ENCODE measurements around the gene NT5C2.

The NT5C2 gene

DNA sequence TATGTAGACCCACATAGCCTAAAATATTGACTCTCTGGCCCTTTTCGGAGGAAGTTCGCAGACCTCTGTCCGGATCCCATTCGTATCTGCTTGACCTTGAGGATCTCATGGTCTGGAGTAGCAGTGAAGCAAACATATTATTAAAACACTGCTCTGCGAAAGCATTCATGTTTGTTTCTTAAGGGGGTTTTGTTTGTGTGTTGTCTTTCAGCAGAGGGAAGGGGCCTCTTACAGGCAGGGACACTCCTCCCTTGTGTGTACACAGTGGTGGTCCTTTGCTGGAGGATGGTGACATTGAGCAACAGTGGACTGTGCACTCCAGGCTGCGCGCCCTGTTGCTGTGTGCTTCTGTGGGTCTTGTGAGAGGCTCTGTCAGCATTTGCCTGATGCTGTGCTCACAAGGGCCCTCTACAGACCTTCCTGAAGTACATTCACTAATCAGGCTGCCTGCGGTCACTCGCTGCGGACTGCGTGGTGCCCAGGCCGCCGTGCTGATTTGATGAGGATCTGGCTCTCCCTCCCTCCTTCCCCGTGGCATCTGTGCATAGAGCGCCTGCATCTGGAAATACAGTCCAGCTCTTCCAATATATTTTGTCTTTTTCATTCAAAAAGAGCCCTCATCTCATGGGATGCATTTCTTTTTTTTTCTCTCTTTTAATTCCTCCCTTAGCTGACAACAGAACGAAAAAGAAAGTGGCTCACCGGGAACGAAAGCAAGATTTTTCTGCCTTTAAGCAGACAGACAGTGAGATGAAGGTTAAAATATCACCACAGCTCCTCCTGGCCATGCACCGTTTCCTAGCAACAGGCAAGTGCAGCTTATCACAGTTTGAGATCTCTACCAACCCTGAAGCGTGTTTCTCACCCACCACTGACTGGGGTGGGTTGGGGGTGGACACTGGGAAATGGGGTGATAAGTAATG, 139.2 kb downstream of the NT5C2 start:
- Histone ChIP-seq H3K27me3 (replicated peaks; ENCODE audit: insufficient read depth, low read length) (no peaks in the 10 kb centered on the region), H2AFZ (ENCODE audit: low read length) (peak overlapping the region; percentile 92), H3K36me3 (replicated peaks; ENCODE audit: insufficient read depth, low read length) (no peaks in the 10 kb centered on the region), H3K9me2 (replicated peaks; ENCODE audit: insufficient read depth, low read length) (no peaks in the 10 kb centered on the region), H3K9ac (ENCODE audit: low read length) (peak overlapping the region; percentile 55), H3K4me2 (ENCODE audit: low read depth, low read length) (peak overlapping the region; percentile 94), H4K20me1 (ENCODE audit: insufficient read depth, low read length) (no peaks in the 10 kb centered on the region), H3K4me1 (ENCODE audit: low read length) (peaks cover 22% of the 10 kb centered on the region), H3K9me3 (replicated peaks; ENCODE audit: insufficient read depth, low read length) (no peaks in the 10 kb centered on the region), H3F3A (ENCODE audit: insufficient read depth, low read length) (peaks cover 17% of the 10 kb centered on the region), H3K4me3 (ENCODE audit: low read length) (peak overlapping the region; percentile 66), H3K27ac (ENCODE audit: low read length) (peak overlapping the region; percentile 75), H3K79me2 (ENCODE audit: low read length) (no peaks in the 10 kb centered on the region)
- DNase-seq: peak; percentile 91
- TF ChIP-seq, protein P1, sequence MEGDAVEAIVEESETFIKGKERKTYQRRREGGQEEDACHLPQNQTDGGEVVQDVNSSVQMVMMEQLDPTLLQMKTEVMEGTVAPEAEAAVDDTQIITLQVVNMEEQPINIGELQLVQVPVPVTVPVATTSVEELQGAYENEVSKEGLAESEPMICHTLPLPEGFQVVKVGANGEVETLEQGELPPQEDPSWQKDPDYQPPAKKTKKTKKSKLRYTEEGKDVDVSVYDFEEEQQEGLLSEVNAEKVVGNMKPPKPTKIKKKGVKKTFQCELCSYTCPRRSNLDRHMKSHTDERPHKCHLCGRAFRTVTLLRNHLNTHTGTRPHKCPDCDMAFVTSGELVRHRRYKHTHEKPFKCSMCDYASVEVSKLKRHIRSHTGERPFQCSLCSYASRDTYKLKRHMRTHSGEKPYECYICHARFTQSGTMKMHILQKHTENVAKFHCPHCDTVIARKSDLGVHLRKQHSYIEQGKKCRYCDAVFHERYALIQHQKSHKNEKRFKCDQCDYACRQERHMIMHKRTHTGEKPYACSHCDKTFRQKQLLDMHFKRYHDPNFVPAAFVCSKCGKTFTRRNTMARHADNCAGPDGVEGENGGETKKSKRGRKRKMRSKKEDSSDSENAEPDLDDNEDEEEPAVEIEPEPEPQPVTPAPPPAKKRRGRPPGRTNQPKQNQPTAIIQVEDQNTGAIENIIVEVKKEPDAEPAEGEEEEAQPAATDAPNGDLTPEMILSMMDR (IDR thresholded peaks at IDR 0.05; ENCODE audit: low read length): peak; percentile 64
- no peak for TF ChIP-seq EZH2phosphoT487 (IDR thresholded peaks at IDR 0.05; ENCODE audit: low read length)

DNA sequence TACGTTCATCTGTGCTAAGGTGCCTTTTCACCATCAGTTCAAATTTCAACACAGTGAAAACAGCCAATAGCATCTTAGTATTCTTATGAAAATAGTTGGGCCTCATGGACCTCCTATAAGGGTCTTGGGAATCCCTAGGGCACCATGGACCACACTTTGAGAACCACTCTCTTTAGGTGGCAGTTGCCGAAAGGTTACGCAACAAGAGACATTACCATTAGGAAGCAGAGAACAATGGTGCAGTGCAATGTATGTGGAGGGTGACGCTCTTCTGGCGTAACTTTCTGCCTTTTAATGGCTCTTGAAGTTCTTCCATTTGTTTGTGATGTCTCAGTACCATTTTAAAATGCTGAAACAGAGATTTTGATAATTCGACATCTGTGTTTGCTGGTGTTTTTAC, 143.8 kb downstream of the NT5C2 start:
- TF ChIP-seq EZH2phosphoT487 (IDR thresholded peaks at IDR 0.05; ENCODE audit: low read length) (no peak), EZH2 (optimal IDR thresholded peaks at IDR 0.05; ENCODE audit: low read depth, low read length) (no peak)
- TF ChIP-seq, protein P1 (IDR thresholded peaks at IDR 0.05; ENCODE audit: low read length): no peak
- Histone ChIP-seq H3K9me2 (replicated peaks; ENCODE audit: insufficient read depth, low read length) (no peaks in the 10 kb centered on the region), H3K36me3 (replicated peaks; ENCODE audit: insufficient read depth, low read length) (no peaks in the 10 kb centered on the region), H2AFZ (ENCODE audit: low read length) (no peak overlapping the region), H4K20me1 (ENCODE audit: insufficient read depth, low read length) (no peaks in the 10 kb centered on the region), H3K27me3 (replicated peaks; ENCODE audit: insufficient read depth, low read length) (no peaks in the 10 kb centered on the region), H3K79me2 (ENCODE audit: low read length) (no peaks in the 10 kb centered on the region), H3K4me3 (ENCODE audit: low read length) (no peak overlapping the region), H3F3A (ENCODE audit: insufficient read depth, low read length) (peaks cover 10% of the 10 kb centered on the region), H3K4me2 (ENCODE audit: low read depth, low read length) (no peak overlapping the region), H3K4me1 (ENCODE audit: low read length) (0 out of 2 replicates have a peak, but pooled peaks cover 5% of the 10 kb centered on the region), H3K9ac (ENCODE audit: low read length) (no peak overlapping the region), H3K9me3 (replicated peaks; ENCODE audit: insufficient read depth, low read length) (no peaks in the 10 kb centered on the region), H3K27ac (ENCODE audit: low read length) (no peak overlapping the region)
- no peak for DNase-seq

DNA sequence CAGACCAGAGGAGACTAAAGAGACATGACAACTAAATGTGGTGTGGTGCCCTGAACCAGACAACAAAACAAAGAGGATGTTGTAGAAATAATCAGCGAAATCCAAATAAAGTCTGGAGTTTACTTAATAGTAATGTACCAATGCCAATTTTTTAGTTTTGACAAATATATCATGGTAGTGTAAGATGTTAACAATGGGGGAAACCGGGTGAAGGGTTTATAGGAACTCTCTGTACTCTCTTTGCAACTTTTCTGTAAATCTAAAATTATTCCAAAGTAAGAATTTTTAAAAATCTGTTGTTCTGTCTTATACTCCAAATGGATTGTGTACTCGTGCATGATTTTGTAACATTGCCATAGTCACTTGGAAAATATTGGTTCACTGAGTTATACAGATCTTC, 145.7 kb downstream of the NT5C2 start:
- Histone ChIP-seq H3K4me1 (ENCODE audit: low read length) (no peaks in the 10 kb centered on the region), H3K4me3 (ENCODE audit: low read length) (no peak overlapping the region), H3K9ac (ENCODE audit: low read length) (no peak overlapping the region), H2AFZ (ENCODE audit: low read length) (no peak overlapping the region), H3K4me2 (ENCODE audit: low read depth, low read length) (no peak overlapping the region), H3K79me2 (ENCODE audit: low read length) (no peaks in the 10 kb centered on the region), H3K9me3 (replicated peaks; ENCODE audit: insufficient read depth, low read length) (no peaks in the 10 kb centered on the region), H3K27me3 (replicated peaks; ENCODE audit: insufficient read depth, low read length) (no peaks in the 10 kb centered on the region), H3F3A (ENCODE audit: insufficient read depth, low read length) (no peaks in the 10 kb centered on the region), H3K27ac (ENCODE audit: low read length) (no peak overlapping the region), H3K36me3 (replicated peaks; ENCODE audit: insufficient read depth, low read length) (no peaks in the 10 kb centered on the region), H3K9me2 (replicated peaks; ENCODE audit: insufficient read depth, low read length) (no peaks in the 10 kb centered on the region), H4K20me1 (ENCODE audit: insufficient read depth, low read length) (no peaks in the 10 kb centered on the region)
- TF ChIP-seq, protein P1 (IDR thresholded peaks at IDR 0.05; ENCODE audit: low read length): no peak
- TF ChIP-seq EZH2 (optimal IDR thresholded peaks at IDR 0.05; ENCODE audit: low read depth, low read length) (no peak), EZH2phosphoT487 (IDR thresholded peaks at IDR 0.05; ENCODE audit: low read length) (no peak)
- DNase-seq: no peak
